GM12878 (cell line): ENCODE measurements around the gene PLOD2.

Experiments used
- CTCF ChIP-seq, 3 experiments: IDR thresholded peaks in 2 of 3; conservative IDR thresholded peaks in 1 of 3; 2 replicates each; pipeline ENCODE4 v1.5.1; 2011; ENCODE audit warnings: low read depth in 3 of 3, low read length in 3 of 3, mild to moderate bottlenecking in 3 of 3, control low read depth in 2 of 3, moderate library complexity in 2 of 3, inconsistent platforms in 1 of 3, mixed read lengths in 1 of 3; ENCODE audit not compliant: control insufficient read depth in 2 of 3, insufficient read depth in 1 of 3; ENCODE audit errors: extremely low read depth in 1 of 3
- HDAC2 ChIP-seq: fragments of 200-600 bp; sonication (generic); IDR thresholded peaks from 2 replicates; pipeline ENCODE4 v1.6.1; 2017
- HDAC6 ChIP-seq: fragments of 200-600 bp; sonication (generic); IDR thresholded peaks from one replicate; pipeline ENCODE4 v1.8.0; 2017; ENCODE audit warnings: antibody characterized with exemption; ENCODE audit not compliant: unreplicated experiment
- MLLT1 ChIP-seq: fragments of 450-650 bp; IDR thresholded peaks from 2 replicates; pipeline ENCODE4 v1.6.1; 2016; ENCODE audit warnings: mild to moderate bottlenecking
- NR2C2 ChIP-seq: IDR thresholded peaks from 2 replicates; pipeline ENCODE4 v1.6.1; 2011; ENCODE audit warnings: borderline replicate concordance, low read depth; ENCODE audit not compliant: control insufficient read depth, insufficient read length
- POLR2AphosphoS5 ChIP-seq: IDR thresholded peaks from 2 replicates; pipeline ENCODE4 v1.6.1; 2011; ENCODE audit warnings: mild to moderate bottlenecking, low read length, inconsistent platforms
- RCOR1 ChIP-seq: conservative IDR thresholded peaks from 2 replicates; pipeline ENCODE4 v1.6.1; 2012; ENCODE audit warnings: low read depth, low read length, improper control_type of control experiment
- ZBTB33 ChIP-seq: fragments of 450-650 bp; IDR thresholded peaks from 2 replicates; pipeline ENCODE4 v1.6.1; 2017; ENCODE audit warnings: mild to moderate bottlenecking
- TF ChIP-seq, protein P1 (sequence below): fragments of 450-650 bp; IDR thresholded peaks from 2 replicates; pipeline ENCODE4 v1.6.1; 2017; ENCODE audit warnings: mild to moderate bottlenecking, moderate library complexity

DNA sequence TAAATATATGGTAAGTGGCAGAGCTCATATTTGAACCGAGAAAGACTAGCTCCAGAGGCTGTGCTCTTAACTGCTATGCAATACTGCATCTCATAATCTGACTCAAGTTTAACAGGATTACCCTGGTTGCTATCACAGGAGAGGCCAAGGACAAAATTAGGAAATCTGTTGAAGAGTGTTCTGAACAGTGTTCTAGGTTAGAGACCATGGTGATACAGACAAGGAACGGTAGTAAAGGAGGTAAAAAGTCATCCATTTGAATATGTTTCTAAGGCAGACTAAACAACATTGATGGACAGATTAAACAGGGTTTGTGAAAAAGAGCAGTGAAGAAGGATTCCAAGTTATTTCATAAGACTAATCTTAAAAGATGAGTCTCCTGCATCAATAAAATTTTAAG, 22.1 kb downstream of the PLOD2 start:
- TF ChIP-seq CTCF (IDR thresholded peaks at IDR 0.05 in 2 of 3, conservative IDR thresholded peaks at IDR 0.05 in 1 of 3; ENCODE audit: control insufficient read depth in 2 of 3, extremely low read depth in 1 of 3, insufficient read depth in 1 of 3, low read depth in 3 of 3, low read length in 3 of 3) (no peak), POLR2AphosphoS5 (no peak), MLLT1 (no peak), ZBTB33 (no peak), HDAC2 (no peak), RCOR1 (no peak), HDAC6 (no peak), NR2C2 (no peak)
- TF ChIP-seq, protein P1, sequence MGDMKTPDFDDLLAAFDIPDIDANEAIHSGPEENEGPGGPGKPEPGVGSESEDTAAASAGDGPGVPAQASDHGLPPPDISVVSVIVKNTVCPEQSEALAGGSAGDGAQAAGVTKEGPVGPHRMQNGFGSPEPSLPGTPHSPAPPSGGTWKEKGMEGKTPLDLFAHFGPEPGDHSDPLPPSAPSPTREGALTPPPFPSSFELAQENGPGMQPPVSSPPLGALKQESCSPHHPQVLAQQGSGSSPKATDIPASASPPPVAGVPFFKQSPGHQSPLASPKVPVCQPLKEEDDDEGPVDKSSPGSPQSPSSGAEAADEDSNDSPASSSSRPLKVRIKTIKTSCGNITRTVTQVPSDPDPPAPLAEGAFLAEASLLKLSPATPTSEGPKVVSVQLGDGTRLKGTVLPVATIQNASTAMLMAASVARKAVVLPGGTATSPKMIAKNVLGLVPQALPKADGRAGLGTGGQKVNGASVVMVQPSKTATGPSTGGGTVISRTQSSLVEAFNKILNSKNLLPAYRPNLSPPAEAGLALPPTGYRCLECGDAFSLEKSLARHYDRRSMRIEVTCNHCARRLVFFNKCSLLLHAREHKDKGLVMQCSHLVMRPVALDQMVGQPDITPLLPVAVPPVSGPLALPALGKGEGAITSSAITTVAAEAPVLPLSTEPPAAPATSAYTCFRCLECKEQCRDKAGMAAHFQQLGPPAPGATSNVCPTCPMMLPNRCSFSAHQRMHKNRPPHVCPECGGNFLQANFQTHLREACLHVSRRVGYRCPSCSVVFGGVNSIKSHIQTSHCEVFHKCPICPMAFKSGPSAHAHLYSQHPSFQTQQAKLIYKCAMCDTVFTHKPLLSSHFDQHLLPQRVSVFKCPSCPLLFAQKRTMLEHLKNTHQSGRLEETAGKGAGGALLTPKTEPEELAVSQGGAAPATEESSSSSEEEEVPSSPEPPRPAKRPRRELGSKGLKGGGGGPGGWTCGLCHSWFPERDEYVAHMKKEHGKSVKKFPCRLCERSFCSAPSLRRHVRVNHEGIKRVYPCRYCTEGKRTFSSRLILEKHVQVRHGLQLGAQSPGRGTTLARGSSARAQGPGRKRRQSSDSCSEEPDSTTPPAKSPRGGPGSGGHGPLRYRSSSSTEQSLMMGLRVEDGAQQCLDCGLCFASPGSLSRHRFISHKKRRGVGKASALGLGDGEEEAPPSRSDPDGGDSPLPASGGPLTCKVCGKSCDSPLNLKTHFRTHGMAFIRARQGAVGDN: no peak
